Epithelial cell of esophagus (primary cell): ENCODE data around the gene RPL41.

ENCODE experiments used
- DNase-seq: peaks from one replicate; pipeline ENCODE4 v3.0.0; 2010; ENCODE audit warnings: low read depth
- H3K4me3 ChIP-seq: 2 replicates; pipeline ENCODE4 v1.5.1; 2011; ENCODE audit warnings: mild to moderate bottlenecking, low read length, control low read depth
- TF ChIP-seq, protein P1 (sequence below): IDR thresholded peaks from 2 replicates; pipeline ENCODE4 v1.5.1; 2011; ENCODE audit warnings: low read depth, mild to moderate bottlenecking, low read length, control low read depth, inconsistent platforms; ENCODE audit not compliant: insufficient read depth; ENCODE audit errors: missing control alignments

RPL41 gene

DNA sequence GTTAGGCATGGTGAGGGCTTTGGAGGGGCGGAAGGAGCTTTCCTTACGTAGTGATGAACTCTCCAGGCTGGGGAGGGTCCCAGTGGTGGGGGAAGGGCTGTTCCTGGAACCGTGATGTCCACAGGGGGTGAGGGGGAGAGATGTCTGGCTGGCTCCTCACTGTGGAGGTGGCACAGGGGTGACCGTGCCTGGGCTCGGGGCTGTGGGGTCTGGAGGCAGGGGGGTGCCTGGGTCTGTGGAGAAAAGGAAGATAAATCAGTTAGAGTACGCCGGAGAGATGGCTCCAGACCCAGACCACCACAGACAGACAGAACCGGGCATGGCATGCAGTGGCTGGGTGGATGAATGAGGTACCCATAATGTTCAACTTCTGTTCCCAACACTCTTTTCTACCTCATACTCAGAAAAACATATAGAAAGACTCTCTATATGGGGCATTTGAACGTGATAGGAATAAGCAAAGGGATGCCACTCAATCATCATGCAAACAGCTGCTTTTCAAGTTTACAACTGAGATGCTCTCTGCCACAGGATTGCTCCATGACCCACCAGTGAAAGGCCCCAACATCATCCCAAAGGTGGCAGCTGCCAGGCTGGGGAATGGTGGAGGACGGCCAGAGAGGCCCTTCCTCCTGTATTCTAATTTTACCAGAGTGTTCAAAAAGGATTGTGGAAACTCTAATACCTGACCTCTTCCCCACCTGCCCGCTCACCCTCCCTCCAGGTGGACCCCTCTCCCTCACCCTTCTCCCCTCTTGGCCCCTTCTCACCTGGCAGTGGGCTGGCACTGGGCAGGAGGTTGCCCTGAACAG, 47.3 kb downstream of the RPL41 start:
- H3K4me3 ChIP-seq = no peak overlapping the region
- no peak for DNase-seq
- TF ChIP-seq, protein P1, sequence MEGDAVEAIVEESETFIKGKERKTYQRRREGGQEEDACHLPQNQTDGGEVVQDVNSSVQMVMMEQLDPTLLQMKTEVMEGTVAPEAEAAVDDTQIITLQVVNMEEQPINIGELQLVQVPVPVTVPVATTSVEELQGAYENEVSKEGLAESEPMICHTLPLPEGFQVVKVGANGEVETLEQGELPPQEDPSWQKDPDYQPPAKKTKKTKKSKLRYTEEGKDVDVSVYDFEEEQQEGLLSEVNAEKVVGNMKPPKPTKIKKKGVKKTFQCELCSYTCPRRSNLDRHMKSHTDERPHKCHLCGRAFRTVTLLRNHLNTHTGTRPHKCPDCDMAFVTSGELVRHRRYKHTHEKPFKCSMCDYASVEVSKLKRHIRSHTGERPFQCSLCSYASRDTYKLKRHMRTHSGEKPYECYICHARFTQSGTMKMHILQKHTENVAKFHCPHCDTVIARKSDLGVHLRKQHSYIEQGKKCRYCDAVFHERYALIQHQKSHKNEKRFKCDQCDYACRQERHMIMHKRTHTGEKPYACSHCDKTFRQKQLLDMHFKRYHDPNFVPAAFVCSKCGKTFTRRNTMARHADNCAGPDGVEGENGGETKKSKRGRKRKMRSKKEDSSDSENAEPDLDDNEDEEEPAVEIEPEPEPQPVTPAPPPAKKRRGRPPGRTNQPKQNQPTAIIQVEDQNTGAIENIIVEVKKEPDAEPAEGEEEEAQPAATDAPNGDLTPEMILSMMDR = no peak

DNA sequence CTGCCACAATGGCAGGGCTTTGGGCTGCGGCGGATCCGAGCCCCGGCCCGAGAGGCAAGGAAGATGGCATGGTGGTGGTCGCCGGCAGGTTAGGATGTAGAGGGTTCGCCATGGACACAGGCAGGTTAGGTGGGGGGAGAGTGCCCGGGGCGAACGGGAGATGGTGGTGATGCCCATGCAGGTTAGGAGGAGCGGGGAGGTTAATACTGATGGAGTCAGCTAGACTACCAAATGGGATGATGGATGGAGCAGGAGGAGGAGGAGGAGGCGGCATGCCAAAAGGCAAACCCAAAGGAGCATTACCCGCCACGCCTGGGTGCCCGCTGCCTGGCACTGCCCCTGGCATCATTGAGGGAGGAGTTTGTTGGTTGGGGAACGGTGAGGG, 47.9 kb downstream of the RPL41 start:
- TF ChIP-seq, protein P1 = no peak
- no peak overlapping the region for H3K4me3 ChIP-seq
- DNase-seq = no peak

DNA sequence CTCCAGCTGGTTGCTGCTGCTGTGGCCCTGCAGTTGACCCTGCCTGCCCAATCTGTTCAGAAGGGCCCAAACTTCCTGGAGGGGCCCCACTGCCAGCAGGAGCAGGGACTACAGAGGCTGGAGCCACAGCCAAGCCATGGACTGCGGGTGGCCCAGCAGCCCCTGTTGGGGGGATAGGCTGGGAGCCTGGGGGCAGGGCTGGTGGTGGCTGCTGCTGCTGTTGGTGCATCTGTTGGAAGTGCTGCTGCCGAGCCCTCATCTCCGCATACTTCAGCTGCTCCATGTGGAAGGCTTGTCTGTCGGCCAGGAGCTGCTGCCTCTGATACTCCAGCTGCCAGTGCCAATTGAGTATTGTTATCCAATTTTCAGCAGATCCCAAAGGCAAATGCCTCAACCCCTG, 48.9 kb downstream of the RPL41 start:
- H3K4me3 ChIP-seq = no peak overlapping the region
- no peak for DNase-seq

More for the DNA sequence above, 48.9 kb downstream of the RPL41 start:
- TF ChIP-seq, protein P1 = no peak
